Suppressor macrophage treated with lipopolysaccharide for 4 hours (primary cell): ENCODE data around the gene KYNU.

Experiments used
- DNase-seq: peaks from one replicate; pipeline ENCODE4 v3.0.0-alpha.2; 2020

KYNU gene

DNA sequence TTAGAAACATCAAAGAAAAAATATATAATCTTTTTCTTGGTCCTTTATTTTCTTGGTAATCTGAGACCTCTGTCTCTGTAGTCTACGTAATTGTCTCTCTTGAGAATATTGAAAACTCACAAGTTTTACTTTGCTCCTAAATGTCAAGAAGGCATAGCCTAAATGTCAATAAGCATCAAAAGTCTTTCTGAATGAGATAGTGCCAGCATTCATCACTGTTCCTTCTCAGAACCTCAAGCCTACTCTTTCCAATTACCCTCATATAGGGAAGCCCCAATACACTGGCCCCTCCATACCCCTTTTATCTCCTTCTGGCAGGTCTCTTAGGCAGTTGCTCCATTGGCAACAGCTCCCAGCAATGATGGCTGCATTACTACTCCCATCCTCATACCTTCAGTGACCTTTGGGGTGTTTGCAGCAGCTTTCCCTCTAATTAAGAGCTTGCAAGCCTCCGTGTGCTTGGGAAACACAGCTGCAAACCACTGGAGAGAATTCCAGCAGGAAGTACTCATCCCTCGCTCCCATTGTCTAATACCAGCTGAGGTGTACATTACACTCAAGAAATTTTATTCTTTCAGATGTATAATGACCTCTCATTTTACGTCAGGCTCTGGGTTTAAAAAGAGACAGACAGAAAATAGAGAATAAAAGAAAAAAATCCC lies 95.8 kb downstream of the KYNU start:
- DNase-seq = no peak

- DNase-seq = no peak
These were observed 96.4 kb downstream of the KYNU start for GRCh38 chr2:142973822-142974207.

DNA sequence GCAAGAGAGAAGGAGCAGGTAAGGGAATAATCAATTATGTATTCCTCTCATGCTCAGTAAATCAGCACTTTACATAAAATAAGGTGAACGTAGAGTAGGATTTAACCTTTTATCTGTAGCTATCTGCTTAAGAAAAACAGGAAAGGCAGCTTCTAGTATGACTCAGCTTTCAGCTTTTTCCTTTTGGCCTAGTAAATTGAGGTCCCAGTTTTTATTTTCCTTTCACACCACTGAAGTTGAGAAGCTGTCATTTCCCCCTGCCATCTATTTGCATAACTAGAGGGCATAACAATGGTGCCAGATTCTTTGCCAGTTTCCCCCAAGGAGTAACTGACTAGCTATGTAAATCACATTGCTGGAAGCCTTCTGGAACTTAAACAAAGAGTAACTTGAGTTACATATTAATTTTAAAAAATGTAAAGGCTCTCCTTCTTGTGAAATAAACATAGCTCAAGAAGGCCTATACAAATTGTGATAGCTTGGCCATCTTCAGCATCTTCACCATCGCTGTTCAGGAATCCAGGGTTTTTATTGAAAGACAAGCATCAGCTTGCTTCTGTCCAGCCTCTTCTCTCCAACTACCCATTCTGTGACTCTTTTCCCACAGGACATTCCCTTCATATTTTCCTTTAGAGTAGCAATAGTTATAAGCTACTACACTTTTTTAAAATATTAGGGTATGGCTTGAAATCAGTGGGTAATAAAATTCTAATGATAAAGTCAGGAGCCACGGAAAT lies 97.0 kb downstream of the KYNU start:
- DNase-seq = peak; percentile 58

DNA sequence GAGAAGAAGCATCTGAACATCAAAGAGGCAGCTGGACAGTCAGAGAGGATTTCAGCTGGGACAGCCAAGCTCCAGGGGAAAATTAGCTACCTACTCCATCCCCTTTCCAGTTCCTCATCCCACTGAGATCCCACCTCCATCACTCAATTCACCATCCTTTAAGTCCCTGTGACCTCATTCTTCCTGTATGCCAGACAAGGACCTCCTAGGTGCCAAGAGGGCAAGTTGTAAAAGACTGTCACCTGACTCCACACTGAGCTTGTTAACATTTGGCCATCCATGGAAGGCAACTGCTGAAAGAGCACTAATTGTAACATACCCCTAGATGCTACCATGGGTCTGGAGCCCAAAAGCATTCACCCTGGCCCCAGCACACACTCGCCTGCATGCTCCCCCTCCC lies 97.8 kb downstream of the KYNU start:
- no peak for DNase-seq

DNA sequence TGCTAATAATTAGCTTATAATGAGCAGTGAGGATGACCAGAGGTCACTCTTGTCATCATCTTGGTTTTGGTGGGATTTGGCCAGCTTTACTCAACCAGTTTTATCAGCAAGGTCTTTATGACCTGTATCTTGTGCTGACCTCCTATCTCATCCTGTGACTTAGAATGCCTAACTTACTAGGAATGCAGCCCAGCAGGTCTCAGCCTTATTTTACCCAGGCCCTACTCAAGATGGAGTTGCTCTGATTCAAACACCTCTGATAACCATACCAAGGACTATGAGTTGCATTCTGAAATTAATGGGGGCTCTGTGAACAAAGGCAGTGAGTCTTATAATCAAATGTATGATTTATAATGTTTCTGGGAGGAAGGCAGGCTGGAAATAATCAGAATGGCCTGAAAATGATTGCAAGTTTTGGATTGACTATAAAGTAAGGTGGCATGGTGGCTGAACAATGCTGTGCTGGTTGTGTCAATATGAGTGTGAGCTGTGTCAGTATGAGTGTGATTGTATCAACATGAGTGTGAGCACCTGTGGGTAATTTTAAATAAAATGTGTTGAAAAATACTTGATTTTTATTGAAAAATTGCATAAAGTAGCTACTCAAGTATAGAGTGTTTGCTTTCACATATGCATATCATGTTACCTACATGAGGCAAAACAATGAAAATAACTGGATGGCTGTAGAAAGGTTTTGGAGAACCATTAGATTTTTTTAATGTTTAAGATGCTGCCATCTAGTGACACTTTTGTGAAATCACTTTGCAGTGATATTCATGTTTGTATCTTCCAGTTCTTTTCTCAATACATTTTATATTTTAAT lies 103.0 kb downstream of the KYNU start:
- no peak for DNase-seq

GRCh38 chr2:142981069-142981378 lies 103.6 kb downstream of the KYNU start:
- DNase-seq = no peak

- no peak for DNase-seq
These were observed 104.3 kb downstream of the KYNU start for GRCh38 chr2:142981756-142982155.

- no peak for DNase-seq
These were observed 105.7 kb downstream of the KYNU start for GRCh38 chr2:142983174-142983573.

GRCh38 chr2:142984657-142985056 lies 107.2 kb downstream of the KYNU start:
- DNase-seq = no peak

GRCh38 chr2:142987044-142987443 lies 109.6 kb downstream of the KYNU start:
- no peak for DNase-seq

- peak; percentile 54 for DNase-seq
These were observed 112.1 kb downstream of the KYNU start for GRCh38 chr2:142989273-142990204.

DNA sequence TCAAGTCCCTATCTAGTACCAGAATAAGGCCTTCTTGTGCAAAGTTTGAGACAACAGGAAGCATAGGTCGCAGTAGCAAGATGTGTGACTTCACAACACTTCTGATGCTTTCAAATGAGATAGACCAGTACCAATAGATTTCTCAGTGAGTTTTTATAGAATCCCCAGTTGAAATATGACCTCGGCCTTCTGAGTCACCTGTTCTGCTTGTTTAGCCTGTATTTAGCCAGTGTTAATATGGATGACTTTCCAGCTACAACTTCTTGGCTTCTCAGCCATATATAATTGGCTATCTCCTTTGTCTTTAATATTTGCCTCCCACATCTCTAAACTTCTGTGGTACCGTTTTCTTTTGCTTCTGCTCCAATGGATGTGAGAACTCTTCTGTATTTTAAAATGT lies 113.8 kb downstream of the KYNU start:
- DNase-seq = no peak

DNA sequence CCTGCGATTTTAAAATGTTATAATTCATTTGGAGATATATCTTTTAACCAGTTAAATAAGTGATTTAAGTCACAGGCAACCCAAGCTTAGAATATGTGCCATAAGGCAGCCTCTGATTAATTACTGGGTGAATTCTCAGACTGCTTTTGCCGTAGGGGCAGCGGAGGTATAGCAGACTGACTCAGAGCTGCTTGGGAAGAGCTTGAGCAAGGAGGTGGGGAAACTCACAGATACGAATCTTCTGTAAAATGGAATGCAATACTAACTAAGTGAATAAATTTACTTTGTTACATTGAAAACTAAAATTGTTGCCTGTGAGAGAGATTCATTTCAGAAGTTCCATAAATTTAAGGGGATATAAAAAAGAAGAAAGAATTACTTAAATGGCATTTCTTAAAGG lies 115.4 kb downstream of the KYNU start:
- no peak for DNase-seq

- no peak for DNase-seq
These were observed 116.3 kb downstream of the KYNU start for GRCh38 chr2:142993771-142994170.

DNA sequence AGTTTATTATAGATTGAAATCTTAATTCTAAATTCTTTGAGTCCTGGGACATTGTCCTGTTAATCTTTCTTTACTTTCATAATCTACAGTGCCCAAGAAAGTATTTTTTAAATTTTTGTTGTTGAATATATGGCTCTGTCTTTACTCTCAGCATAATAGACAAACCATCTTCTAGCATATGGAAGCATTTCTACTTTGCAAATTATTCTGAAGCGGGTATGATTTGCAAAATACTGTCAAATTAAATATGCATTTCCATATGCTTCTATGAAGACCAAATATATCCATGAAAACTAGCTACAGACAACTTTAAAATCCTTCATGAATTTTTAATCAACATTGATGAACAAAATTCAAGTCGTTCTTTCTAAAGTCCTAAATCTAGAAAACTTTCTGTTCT lies 117.2 kb downstream of the KYNU start:
- DNase-seq = no peak

DNA sequence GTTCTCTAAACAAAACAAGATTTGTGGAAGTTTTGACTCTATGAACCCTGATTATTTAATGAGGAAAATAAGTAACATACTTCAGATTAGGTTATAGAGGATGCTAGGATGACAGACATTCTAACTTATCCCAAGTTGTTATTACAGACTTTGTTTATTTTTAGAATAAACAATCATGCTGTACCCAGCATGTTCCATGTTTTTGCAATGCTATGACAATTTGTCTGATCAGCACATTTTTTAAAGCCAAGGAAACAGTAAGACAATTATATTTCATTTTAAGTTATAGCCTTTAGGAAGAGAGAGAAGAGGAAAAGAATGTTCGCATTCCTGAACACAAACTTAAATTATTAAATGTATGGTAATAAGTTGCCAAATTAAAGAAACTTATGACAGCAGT lies 119.8 kb downstream of the KYNU start:
- no peak for DNase-seq

DNA sequence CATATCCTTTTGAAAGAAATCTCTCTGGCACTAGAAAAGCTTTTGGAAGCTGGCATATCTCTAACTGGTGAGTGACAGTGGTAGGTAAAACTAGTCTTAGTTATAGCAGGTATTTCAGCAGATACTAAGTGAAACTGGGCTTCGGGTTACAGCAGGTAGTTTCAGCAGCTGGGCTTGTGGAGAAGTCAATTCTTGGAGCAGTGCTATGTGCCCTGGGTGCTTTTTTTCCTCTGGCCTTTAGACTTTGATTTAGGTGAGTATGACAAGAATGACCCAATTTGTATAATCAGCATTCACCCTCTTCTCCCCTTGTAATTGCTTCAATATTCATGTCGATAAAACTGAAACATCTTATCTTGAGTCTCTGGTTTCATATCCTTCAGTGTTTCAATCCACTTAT lies 123.1 kb downstream of the KYNU start:
- no peak for DNase-seq

- no peak for DNase-seq
These were observed 124.0 kb downstream of the KYNU start for GRCh38 chr2:143001501-143001900.

- DNase-seq = no peak
These were observed 138.2 kb downstream of the KYNU start for GRCh38 chr2:143015656-143016055.

- no peak for DNase-seq
These were observed 149.1 kb downstream of the KYNU start for GRCh38 chr2:143026411-143027054.

GRCh38 chr2:143029141-143029540 lies 151.7 kb downstream of the KYNU start:
- no peak for DNase-seq

- DNase-seq = peak; percentile 86
These were observed 152.7 kb downstream of the KYNU start for GRCh38 chr2:143030127-143030526.
